Mammary microvascular endothelial cell (primary cell): Measurements from ENCODE around the gene VCY. TPM values are rescaled to one million over a fixed set of nuclear protein-coding genes. Genes with fewer than 3 reads are reported as not detected.

Experiments
- total RNA-seq: library from RNA; depleted of rRNA; stranded (reverse); fragments of >200 nt; gene quantifications from 2 replicates; pipeline ENCODE4 v1.2.3, GENCODE V29; 2015

VCY gene
- total RNA-seq: not detected in 2 replicates

GRCh38 chrY:13986373-13986772 lies at the start of gene VCY:
Gene VCY (minus strand): TSS chrY:13986473. CDS start chrY:13986440, 33 bp downstream.

Other genes starting within 250 kb of the VCY start
- not detected in 2 replicates for gene VCY1B, start 69.8 kb upstream of the VCY start, total RNA-seq